Mesothelial cell of epicardium (in vitro differentiated cells): Measurements from ENCODE around the gene HSD17B4. TPM values are rescaled to one million over a fixed set of nuclear protein-coding genes. Genes with fewer than 3 reads are reported as not detected.

ENCODE experiments used
- DNase-seq, 2 experiments: peaks; one replicate each; pipeline ENCODE4 v3.0.0; 2021; ENCODE audit warnings: low spot score in 2 of 2; ENCODE audit not compliant: unreplicated experiment in 2 of 2
- H3K27ac Mint-ChIP-seq: 2 replicates; pipeline ENCODE4 v1.8.0; 2021; ENCODE audit warnings: mixed read lengths
- H3K27me3 Mint-ChIP-seq: 2 replicates; pipeline ENCODE4 v1.8.0; 2021; ENCODE audit warnings: low read depth, mixed read lengths
- H3K36me3 Mint-ChIP-seq: 2 replicates; pipeline ENCODE4 v1.8.0; 2021; ENCODE audit warnings: mixed read lengths
- H3K4me1 Mint-ChIP-seq: 2 replicates; pipeline ENCODE4 v1.8.0; 2021; ENCODE audit warnings: mixed read lengths
- H3K4me3 Mint-ChIP-seq: 2 replicates; pipeline ENCODE4 v1.8.0; 2021; ENCODE audit warnings: mild to moderate bottlenecking, moderate library complexity, mixed read lengths
- H3K9me3 Mint-ChIP-seq: 2 replicates; pipeline ENCODE4 v1.8.0; 2021; ENCODE audit warnings: mixed read lengths
- CTCF ChIP-seq: fragments of 200-600 bp; sonication (generic); IDR thresholded peaks from one replicate; pipeline ENCODE4 v1.5.0; 2021; ENCODE audit warnings: antibody characterized with exemption; ENCODE audit not compliant: unreplicated experiment
- total RNA-seq: library from RNA; stranded (reverse); gene quantifications from 3 replicates; pipeline ENCODE4 v1.2.1, GENCODE V29; 2021

The HSD17B4 gene
- total RNA-seq, 1 donor from 2014 or later, result 146 TPM

- no peak for TF ChIP-seq CTCF
- H3K4me3 Mint-ChIP-seq, result no peak overlapping the region
- no peaks in the 10 kb centered on the region for H3K27me3 Mint-ChIP-seq
Observed at GRCh38 chr5:119524485-119524884, 72.2 kb downstream of the HSD17B4 start.

GRCh38 chr5:119527351-119527750 is 75.1 kb downstream of the HSD17B4 start:
- Mint-ChIP-seq H3K4me1 (peaks cover 2% of the 10 kb centered on the region), H3K27me3 (no peaks in the 10 kb centered on the region), H3K27ac (no peak overlapping the region), H3K4me3 (no peak overlapping the region), H3K9me3 (no peaks in the 10 kb centered on the region), H3K36me3 (peaks cover 15% of the 10 kb centered on the region)
- no peak for DNase-seq
- TF ChIP-seq CTCF, result no peak

More at GRCh38 chr5:119524485-119524884, 72.2 kb downstream of the HSD17B4 start:
- DNase-seq, result no peak
- Mint-ChIP-seq H3K4me1 (peaks cover 2% of the 10 kb centered on the region), H3K36me3 (peaks cover 31% of the 10 kb centered on the region), H3K27ac (no peak overlapping the region), H3K9me3 (peaks cover 16% of the 10 kb centered on the region)

- no peaks in the 10 kb centered on the region for H3K4me1 Mint-ChIP-seq
- TF ChIP-seq CTCF, result no peak
- peaks cover 17% of the 10 kb centered on the region for H3K36me3 Mint-ChIP-seq
- no peaks in the 10 kb centered on the region for H3K27me3 Mint-ChIP-seq
- no peak overlapping the region for H3K4me3 Mint-ChIP-seq
- H3K27ac Mint-ChIP-seq, result no peak overlapping the region
- H3K9me3 Mint-ChIP-seq, result no peaks in the 10 kb centered on the region
- DNase-seq, result no peak
Observed at GRCh38 chr5:119529811-119530210, 77.5 kb downstream of the HSD17B4 start.

GRCh38 chr5:119532637-119533036 is 80.3 kb downstream of the HSD17B4 start:
- Mint-ChIP-seq H3K9me3 (no peaks in the 10 kb centered on the region), H3K4me3 (no peak overlapping the region), H3K4me1 (no peaks in the 10 kb centered on the region), H3K27me3 (no peaks in the 10 kb centered on the region), H3K27ac (no peak overlapping the region), H3K36me3 (peaks cover 20% of the 10 kb centered on the region)
- no peak for TF ChIP-seq CTCF
- no peak for DNase-seq

DNA sequence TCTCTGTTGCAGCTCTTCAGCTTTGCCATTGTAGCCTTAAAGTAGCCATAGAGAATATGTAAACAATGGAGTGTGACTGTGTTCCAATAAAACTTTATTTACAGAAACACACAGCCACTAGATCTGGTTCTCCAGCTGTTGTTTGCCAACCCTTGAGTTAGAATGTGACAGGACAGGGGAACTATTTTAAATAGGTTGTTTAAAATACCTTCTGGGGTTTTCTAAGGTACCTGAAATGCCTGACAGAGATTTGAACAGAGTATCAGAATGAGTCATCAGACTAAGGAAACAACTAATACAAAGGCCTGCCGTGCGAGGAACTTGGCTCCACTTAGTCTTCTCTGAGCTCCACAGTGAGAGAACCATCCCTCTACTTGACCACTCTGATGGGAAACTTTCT is 85.4 kb downstream of the HSD17B4 start:
- Mint-ChIP-seq H3K4me1 (no peaks in the 10 kb centered on the region), H3K9me3 (no peaks in the 10 kb centered on the region), H3K36me3 (peaks cover 31% of the 10 kb centered on the region), H3K4me3 (no peak overlapping the region), H3K27me3 (no peaks in the 10 kb centered on the region), H3K27ac (no peak overlapping the region)
- TF ChIP-seq CTCF, result no peak
- DNase-seq, result no peak

- TF ChIP-seq CTCF, result no peak
- Mint-ChIP-seq H3K27me3 (no peaks in the 10 kb centered on the region), H3K4me3 (no peak overlapping the region), H3K9me3 (no peaks in the 10 kb centered on the region), H3K27ac (no peak overlapping the region), H3K36me3 (peaks cover 33% of the 10 kb centered on the region), H3K4me1 (no peaks in the 10 kb centered on the region)
- no peak for DNase-seq
Observed at GRCh38 chr5:119541716-119542115, 89.4 kb downstream of the HSD17B4 start.
